ENCODE results near the gene PPP1R13B. TPM values are rescaled to one million over a fixed set of nuclear protein-coding genes. Genes with fewer than 3 reads are reported as not detected.
A peak's percentile ranks its signal among the peaks of the same experiment; 100 is the strongest.
"Not testable (repeated sequence)": the region's sequence is repeated elsewhere in the genome, so short reads cannot be mapped to it uniquely, and the experiment has no call there.

Gene PPP1R13B
- total and polyA plus RNA-seq, 2 donors, result 3.5 to 7.4 TPM

GRCh38 chr14:103815253-103815652 lies 32.1 kb downstream of the PPP1R13B start:
- H3K27ac ChIP-seq (ENCODE audit: low read depth in 1 of 2, low read length in 1 of 2), result no peak overlapping the region
- DNase-seq (ENCODE audit: low read depth in 6 of 9, low spot score in 9 of 9), result no peak
- peaks cover 3 to 7% of the 10 kb centered on the region in 2 donors for H3K27me3 ChIP-seq (ENCODE audit: control insufficient read depth in 2 of 2, insufficient read depth in 1 of 2, low read length in 1 of 2)
- no peak overlapping the region for H3K4me3 ChIP-seq (ENCODE audit: low read length in 2 of 2)
- H3K36me3 ChIP-seq (ENCODE audit: control insufficient read depth in 2 of 2, insufficient read depth in 2 of 2, low read length in 1 of 2), result no peaks in the 10 kb centered on the region
- 89% methylated on average over 7 of the region's 7 CpGs for WGBS
- no peaks in the 10 kb centered on the region for H3K9me3 ChIP-seq (ENCODE audit: control insufficient read depth in 2 of 2, insufficient read depth in 1 of 2, low read length in 1 of 2)
- no peaks in the 10 kb centered on the region for H3K4me1 ChIP-seq (ENCODE audit: control insufficient read depth in 2 of 2, insufficient read depth in 2 of 2, low read length in 2 of 2)

GRCh38 chr14:103811189-103811588 lies 36.2 kb downstream of the PPP1R13B start:
- no peaks in the 10 kb centered on the region for H3K27me3 ChIP-seq (ENCODE audit: control insufficient read depth in 2 of 2, insufficient read depth in 1 of 2, low read length in 1 of 2)
- no peaks in the 10 kb centered on the region for H3K36me3 ChIP-seq (ENCODE audit: control insufficient read depth in 2 of 2, insufficient read depth in 2 of 2, low read length in 1 of 2)
- no peaks in the 10 kb centered on the region for H3K9me3 ChIP-seq (ENCODE audit: control insufficient read depth in 2 of 2, insufficient read depth in 1 of 2, low read length in 1 of 2)
- no peak overlapping the region for H3K4me3 ChIP-seq (ENCODE audit: low read length in 2 of 2)
- no peak overlapping the region for H3K27ac ChIP-seq (ENCODE audit: low read depth in 1 of 2, low read length in 1 of 2)
- 97% methylated on average over 2 of the region's 2 CpGs for WGBS
- no peaks in the 10 kb centered on the region for H3K4me1 ChIP-seq (ENCODE audit: control insufficient read depth in 2 of 2, insufficient read depth in 2 of 2, low read length in 2 of 2)
- no peak for DNase-seq (ENCODE audit: low read depth in 6 of 9, low spot score in 9 of 9)

DNA sequence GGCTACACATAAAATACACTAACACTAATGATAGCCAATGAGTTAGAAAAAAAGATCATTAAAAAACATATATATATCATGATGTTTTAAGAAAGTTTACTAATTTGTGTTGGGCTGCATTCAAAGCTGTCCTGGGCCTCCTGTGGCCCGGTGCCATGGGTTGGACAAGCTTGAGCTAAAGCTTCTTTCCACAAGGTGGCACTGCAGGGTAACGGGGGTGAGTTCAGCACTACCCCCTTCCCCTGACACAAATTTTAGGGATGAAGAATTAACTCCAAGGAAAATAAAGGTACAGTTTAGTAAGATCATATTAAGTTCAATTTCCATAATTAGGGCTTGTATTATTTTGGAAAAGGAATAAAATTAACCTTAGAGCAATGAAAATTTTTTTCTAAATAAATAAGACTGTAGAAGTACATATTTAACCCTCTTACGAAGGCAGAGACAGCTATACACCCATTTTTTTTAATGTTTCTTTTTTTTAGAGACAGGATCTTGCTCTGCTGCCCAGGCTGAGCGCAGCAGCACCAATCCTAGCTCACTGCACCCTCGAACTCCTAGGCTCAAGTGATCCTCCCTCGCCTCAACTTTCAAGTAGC lies 38.9 kb downstream of the PPP1R13B start:
- no peaks in the 10 kb centered on the region for H3K36me3 ChIP-seq (ENCODE audit: control insufficient read depth in 2 of 2, insufficient read depth in 2 of 2, low read length in 1 of 2)
- H3K27me3 ChIP-seq (ENCODE audit: control insufficient read depth in 2 of 2, insufficient read depth in 1 of 2, low read length in 1 of 2), result no peaks in the 10 kb centered on the region
- peak; percentile 9 to 73 (median 57) for DNase-seq (ENCODE audit: low read depth in 6 of 9, low spot score in 9 of 9)
- no peaks in the 10 kb centered on the region for H3K4me1 ChIP-seq (ENCODE audit: control insufficient read depth in 2 of 2, insufficient read depth in 2 of 2, low read length in 2 of 2)
- 57% methylated on average over 6 of the region's 6 CpGs for WGBS
- no peak overlapping the region for H3K4me3 ChIP-seq (ENCODE audit: low read length in 2 of 2)
- H3K9me3 ChIP-seq (ENCODE audit: control insufficient read depth in 2 of 2, insufficient read depth in 1 of 2, low read length in 1 of 2), result no peaks in the 10 kb centered on the region
- H3K27ac ChIP-seq (ENCODE audit: low read depth in 1 of 2, low read length in 1 of 2), result no peak overlapping the region

- no peak for DNase-seq (ENCODE audit: low read depth in 6 of 9, low spot score in 9 of 9)
- Histone ChIP-seq H3K27me3 (ENCODE audit: control insufficient read depth in 2 of 2, insufficient read depth in 1 of 2, low read length in 1 of 2) (no peaks in the 10 kb centered on the region), H3K4me3 (ENCODE audit: low read length in 2 of 2) (no peak overlapping the region), H3K9me3 (ENCODE audit: control insufficient read depth in 2 of 2, insufficient read depth in 1 of 2, low read length in 1 of 2) (no peaks in the 10 kb centered on the region), H3K27ac (ENCODE audit: low read depth in 1 of 2, low read length in 1 of 2) (no peak overlapping the region), H3K36me3 (ENCODE audit: control insufficient read depth in 2 of 2, insufficient read depth in 2 of 2, low read length in 1 of 2) (no peaks in the 10 kb centered on the region), H3K4me1 (ENCODE audit: control insufficient read depth in 2 of 2, insufficient read depth in 2 of 2, low read length in 2 of 2) (no peaks in the 10 kb centered on the region)
- WGBS, result 35% methylated on average over 5 of the region's 5 CpGs
Observed at GRCh38 chr14:103806805-103807204, 40.6 kb downstream of the PPP1R13B start.

- H3K36me3 ChIP-seq (ENCODE audit: control insufficient read depth in 2 of 2, insufficient read depth in 2 of 2, low read length in 1 of 2), result no peaks in the 10 kb centered on the region
- no peaks in the 10 kb centered on the region for H3K27me3 ChIP-seq (ENCODE audit: control insufficient read depth in 2 of 2, insufficient read depth in 1 of 2, low read length in 1 of 2)
- no peaks in the 10 kb centered on the region for H3K4me1 ChIP-seq (ENCODE audit: control insufficient read depth in 2 of 2, insufficient read depth in 2 of 2, low read length in 2 of 2)
- no peak for DNase-seq (ENCODE audit: low read depth in 6 of 9, low spot score in 9 of 9)
- no peaks in the 10 kb centered on the region for H3K9me3 ChIP-seq (ENCODE audit: control insufficient read depth in 2 of 2, insufficient read depth in 1 of 2, low read length in 1 of 2)
- no peak overlapping the region for H3K27ac ChIP-seq (ENCODE audit: low read depth in 1 of 2, low read length in 1 of 2)
- WGBS, result 99% methylated on average over 1 of the region's 1 CpG
- no peak overlapping the region for H3K4me3 ChIP-seq (ENCODE audit: low read length in 2 of 2)
Observed at GRCh38 chr14:103805708-103806107, 41.7 kb downstream of the PPP1R13B start.

GRCh38 chr14:103803661-103804060 lies 43.7 kb downstream of the PPP1R13B start:
- no peaks in the 10 kb centered on the region for H3K36me3 ChIP-seq (ENCODE audit: control insufficient read depth in 2 of 2, insufficient read depth in 2 of 2, low read length in 1 of 2)
- no peak overlapping the region for H3K4me3 ChIP-seq (ENCODE audit: low read length in 2 of 2)
- no peaks in the 10 kb centered on the region for H3K4me1 ChIP-seq (ENCODE audit: control insufficient read depth in 2 of 2, insufficient read depth in 2 of 2, low read length in 2 of 2)
- no peaks in the 10 kb centered on the region for H3K9me3 ChIP-seq (ENCODE audit: control insufficient read depth in 2 of 2, insufficient read depth in 1 of 2, low read length in 1 of 2)
- no peak overlapping the region for H3K27ac ChIP-seq (ENCODE audit: low read depth in 1 of 2, low read length in 1 of 2)
- H3K27me3 ChIP-seq (ENCODE audit: control insufficient read depth in 2 of 2, insufficient read depth in 1 of 2, low read length in 1 of 2), result no peaks in the 10 kb centered on the region
- no peak for DNase-seq (ENCODE audit: low read depth in 6 of 9, low spot score in 9 of 9)

GRCh38 chr14:103802356-103802755 lies 45.0 kb downstream of the PPP1R13B start:
- no peak overlapping the region for H3K27ac ChIP-seq (ENCODE audit: low read depth in 1 of 2, low read length in 1 of 2)
- no peak for DNase-seq (ENCODE audit: low read depth in 6 of 9, low spot score in 9 of 9)
- H3K4me1 ChIP-seq (ENCODE audit: control insufficient read depth in 2 of 2, insufficient read depth in 2 of 2, low read length in 2 of 2), result no peaks in the 10 kb centered on the region
- no peaks in the 10 kb centered on the region for H3K36me3 ChIP-seq (ENCODE audit: control insufficient read depth in 2 of 2, insufficient read depth in 2 of 2, low read length in 1 of 2)
- no peaks in the 10 kb centered on the region for H3K27me3 ChIP-seq (ENCODE audit: control insufficient read depth in 2 of 2, insufficient read depth in 1 of 2, low read length in 1 of 2)
- WGBS, result 97% methylated on average over 8 of the region's 8 CpGs
- no peaks in the 10 kb centered on the region for H3K9me3 ChIP-seq (ENCODE audit: control insufficient read depth in 2 of 2, insufficient read depth in 1 of 2, low read length in 1 of 2)
- H3K4me3 ChIP-seq (ENCODE audit: low read length in 2 of 2), result no peak overlapping the region

DNA sequence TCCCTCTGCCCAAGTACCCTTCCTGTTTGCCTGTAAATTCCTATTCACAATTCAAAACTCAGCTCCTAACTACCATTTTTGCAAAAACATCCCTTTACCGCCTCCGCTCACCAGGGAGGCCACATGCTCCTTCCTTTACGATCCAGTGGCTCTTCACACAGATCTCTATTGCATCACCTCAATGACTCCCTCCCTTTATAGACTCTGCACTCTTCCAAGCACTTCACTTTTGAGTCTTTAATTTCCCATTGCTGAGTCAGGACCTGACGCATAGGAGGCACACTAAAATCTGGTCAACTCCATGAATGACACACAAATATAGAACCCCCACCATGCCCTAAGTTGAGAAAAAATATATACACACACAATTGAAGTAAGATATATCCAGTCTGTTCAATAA lies 45.9 kb downstream of the PPP1R13B start:
- WGBS, result 97% methylated on average over 4 of the region's 4 CpGs

GRCh38 chr14:103793192-103793591 lies 54.2 kb downstream of the PPP1R13B start:
- H3K9me3 ChIP-seq (ENCODE audit: control insufficient read depth in 2 of 2, insufficient read depth in 1 of 2, low read length in 1 of 2); H3K27ac ChIP-seq (ENCODE audit: low read depth in 1 of 2, low read length in 1 of 2); H3K4me1 ChIP-seq (ENCODE audit: control insufficient read depth in 2 of 2, insufficient read depth in 2 of 2, low read length in 2 of 2); H3K27me3 ChIP-seq (ENCODE audit: control insufficient read depth in 2 of 2, insufficient read depth in 1 of 2, low read length in 1 of 2); H3K4me3 ChIP-seq (ENCODE audit: low read length in 2 of 2); H3K36me3 ChIP-seq (ENCODE audit: control insufficient read depth in 2 of 2, insufficient read depth in 2 of 2, low read length in 1 of 2): not testable (repeated sequence)
- peak in 3 of 9 donors; percentile 8 to 54 (median 30) for DNase-seq (ENCODE audit: low read depth in 6 of 9, low spot score in 9 of 9)

More for the DNA sequence above, 45.9 kb downstream of the PPP1R13B start:
- Histone ChIP-seq H3K36me3 (ENCODE audit: control insufficient read depth in 2 of 2, insufficient read depth in 2 of 2, low read length in 1 of 2) (no peaks in the 10 kb centered on the region), H3K9me3 (ENCODE audit: control insufficient read depth in 2 of 2, insufficient read depth in 1 of 2, low read length in 1 of 2) (no peaks in the 10 kb centered on the region), H3K27ac (ENCODE audit: low read depth in 1 of 2, low read length in 1 of 2) (no peak overlapping the region), H3K27me3 (ENCODE audit: control insufficient read depth in 2 of 2, insufficient read depth in 1 of 2, low read length in 1 of 2) (no peaks in the 10 kb centered on the region), H3K4me1 (ENCODE audit: control insufficient read depth in 2 of 2, insufficient read depth in 2 of 2, low read length in 2 of 2) (no peaks in the 10 kb centered on the region), H3K4me3 (ENCODE audit: low read length in 2 of 2) (no peak overlapping the region)
- DNase-seq (ENCODE audit: low read depth in 6 of 9, low spot score in 9 of 9), result no peak

DNA sequence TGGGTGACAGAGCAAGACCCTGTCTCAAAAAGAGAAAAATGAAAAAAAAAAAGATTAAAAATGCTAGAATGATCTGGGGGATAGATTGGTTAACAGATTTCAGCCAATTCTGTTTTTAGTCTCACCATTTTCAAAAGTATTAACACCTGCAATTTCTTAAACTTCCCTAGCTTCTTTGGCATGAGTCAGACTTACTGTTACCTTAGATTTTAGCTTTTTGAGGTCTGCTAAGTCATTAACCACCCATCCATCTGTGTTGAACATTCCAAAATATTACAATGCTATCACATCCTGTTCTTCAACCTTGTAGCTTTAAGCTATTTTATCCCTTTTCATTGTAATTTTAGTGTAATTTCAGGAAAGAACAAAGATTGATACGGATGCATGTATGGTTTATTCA lies 59.3 kb downstream of the PPP1R13B start:
- 77% methylated on average over 1 of the region's 1 CpG for WGBS

More for the DNA sequence above, 59.3 kb downstream of the PPP1R13B start:
- DNase-seq (ENCODE audit: low read depth in 6 of 9, low spot score in 9 of 9), result no peak
- H3K9me3 ChIP-seq (ENCODE audit: control insufficient read depth in 2 of 2, insufficient read depth in 1 of 2, low read length in 1 of 2), result no peaks in the 10 kb centered on the region
- no peaks in the 10 kb centered on the region for H3K4me1 ChIP-seq (ENCODE audit: control insufficient read depth in 2 of 2, insufficient read depth in 2 of 2, low read length in 2 of 2)
- no peak overlapping the region for H3K4me3 ChIP-seq (ENCODE audit: low read length in 2 of 2)
- no peak overlapping the region for H3K27ac ChIP-seq (ENCODE audit: low read depth in 1 of 2, low read length in 1 of 2)
- no peaks in the 10 kb centered on the region for H3K27me3 ChIP-seq (ENCODE audit: control insufficient read depth in 2 of 2, insufficient read depth in 1 of 2, low read length in 1 of 2)
- no peaks in the 10 kb centered on the region for H3K36me3 ChIP-seq (ENCODE audit: control insufficient read depth in 2 of 2, insufficient read depth in 2 of 2, low read length in 1 of 2)

All from thymus (tissue), 11 donors.